ENCODE measurements around the gene PRDM2.

PRDM2 gene

DNA sequence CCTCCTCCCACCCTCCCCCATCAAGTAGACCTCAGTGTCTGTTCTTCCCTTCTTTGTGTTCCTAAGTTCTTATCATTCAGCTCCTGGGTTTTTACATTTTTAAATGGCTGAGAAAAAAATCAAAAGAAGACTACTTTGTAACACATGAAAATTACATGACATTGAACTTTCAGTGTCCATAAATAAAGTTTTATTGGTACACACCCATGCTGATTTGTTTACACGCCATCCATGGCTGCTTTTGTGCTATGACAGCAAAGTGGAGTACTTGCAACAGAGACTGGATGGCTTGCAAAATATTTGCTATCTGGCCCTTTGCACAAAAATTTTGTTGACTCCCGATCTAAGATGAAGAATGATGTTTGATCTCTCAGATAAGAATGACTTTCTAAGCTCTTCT, 171.4 kb downstream of the PRDM2 start:
- H3K27me3 ChIP-seq (ENCODE audit: insufficient read depth, low read length) = peaks cover 3% of the 10 kb centered on the region
- H3K9ac ChIP-seq (ENCODE audit: low read length) = no peak overlapping the region
- no peaks in the 10 kb centered on the region for H3K9me3 ChIP-seq (ENCODE audit: low read length)
- no peak overlapping the region for H3K4me2 ChIP-seq (ENCODE audit: low read length)
- no peaks in the 10 kb centered on the region for H4K20me1 ChIP-seq (ENCODE audit: insufficient read depth, low read length)
- no peaks in the 10 kb centered on the region for H3F3A ChIP-seq (ENCODE audit: insufficient read depth, low read length)
- H3K4me1 ChIP-seq (ENCODE audit: insufficient read depth, low read length, severe bottlenecking) = no peaks in the 10 kb centered on the region
- no peaks in the 10 kb centered on the region for H3K79me2 ChIP-seq (ENCODE audit: insufficient read depth, low read length)
- no peak overlapping the region for H3K4me3 ChIP-seq (ENCODE audit: low read depth, low read length, poor library complexity, severe bottlenecking)
- no peaks in the 10 kb centered on the region for H3K36me3 ChIP-seq (ENCODE audit: insufficient read depth, low read length)
- H2AFZ ChIP-seq (ENCODE audit: low read length) = no peak overlapping the region
- TF ChIP-seq CTCF (IDR thresholded peaks at IDR 0.05; ENCODE audit: low read length) (no peak), EZH2 (IDR thresholded peaks at IDR 0.05; ENCODE audit: borderline replicate concordance, low read length) (no peak)
- no peak overlapping the region for H3K27ac ChIP-seq (ENCODE audit: low read depth, low read length, poor library complexity, severe bottlenecking)
- H3K9me2 ChIP-seq (ENCODE audit: low read depth, low read length) = no peaks in the 10 kb centered on the region

DNA sequence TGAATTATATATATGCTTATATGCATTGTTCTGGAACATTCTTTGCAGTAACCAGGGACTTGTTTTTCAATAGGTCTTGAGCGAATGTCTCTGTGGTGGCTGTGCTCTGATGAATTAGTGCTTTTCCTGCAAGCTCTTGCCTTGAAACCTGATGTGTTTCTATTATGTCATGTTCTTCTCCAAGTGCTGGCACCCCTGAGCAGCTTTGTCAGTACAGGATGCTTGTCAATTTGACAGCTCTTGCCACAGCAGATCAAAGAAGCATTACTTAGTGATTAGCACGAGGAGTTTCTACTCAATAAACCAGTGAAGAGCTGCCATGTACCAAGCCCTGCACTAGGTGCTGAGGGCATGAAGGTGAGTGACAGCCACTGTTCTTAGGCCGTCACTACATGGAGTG, 171.9 kb downstream of the PRDM2 start:
- H3F3A ChIP-seq (ENCODE audit: insufficient read depth, low read length) = no peaks in the 10 kb centered on the region
- H3K4me2 ChIP-seq (ENCODE audit: low read length) = no peak overlapping the region
- no peaks in the 10 kb centered on the region for H3K9me2 ChIP-seq (ENCODE audit: low read depth, low read length)
- H4K20me1 ChIP-seq (ENCODE audit: insufficient read depth, low read length) = no peaks in the 10 kb centered on the region
- H3K9ac ChIP-seq (ENCODE audit: low read length) = no peak overlapping the region
- H3K79me2 ChIP-seq (ENCODE audit: insufficient read depth, low read length) = no peaks in the 10 kb centered on the region
- H3K4me3 ChIP-seq (ENCODE audit: low read depth, low read length, poor library complexity, severe bottlenecking) = no peak overlapping the region
- H3K9me3 ChIP-seq (ENCODE audit: low read length) = no peaks in the 10 kb centered on the region
- H3K4me1 ChIP-seq (ENCODE audit: insufficient read depth, low read length, severe bottlenecking) = no peaks in the 10 kb centered on the region
- H3K27me3 ChIP-seq (ENCODE audit: insufficient read depth, low read length) = peaks cover 3% of the 10 kb centered on the region
- no peak for TF ChIP-seq EZH2 (IDR thresholded peaks at IDR 0.05; ENCODE audit: borderline replicate concordance, low read length)
- TF ChIP-seq CTCF (IDR thresholded peaks at IDR 0.05; ENCODE audit: low read length) = no peak
- no peak overlapping the region for H2AFZ ChIP-seq (ENCODE audit: low read length)
- H3K36me3 ChIP-seq (ENCODE audit: insufficient read depth, low read length) = no peaks in the 10 kb centered on the region
- no peak overlapping the region for H3K27ac ChIP-seq (ENCODE audit: low read depth, low read length, poor library complexity, severe bottlenecking)

DNA sequence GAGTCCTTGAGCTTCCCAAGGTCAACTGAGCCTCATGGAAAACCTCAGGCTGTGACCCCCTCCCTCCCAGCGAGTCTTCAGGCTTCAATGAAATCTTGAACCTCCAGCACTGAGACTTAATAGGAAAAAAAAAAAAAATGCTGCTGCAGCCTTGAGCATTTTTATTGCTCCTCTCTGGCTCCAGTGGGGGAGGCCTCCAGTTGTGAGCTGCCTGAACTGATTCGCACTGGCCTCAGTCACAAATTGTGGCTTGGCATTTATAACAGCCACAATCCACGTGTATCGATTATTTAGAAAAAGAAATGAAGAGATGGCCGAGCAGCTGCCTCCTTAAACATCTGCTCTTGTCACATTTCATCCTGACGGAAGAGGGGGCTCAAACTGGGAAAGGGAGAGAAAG, 173.0 kb downstream of the PRDM2 start:
- no peaks in the 10 kb centered on the region for H3K79me2 ChIP-seq (ENCODE audit: insufficient read depth, low read length)
- no peak overlapping the region for H3K4me2 ChIP-seq (ENCODE audit: low read length)
- no peak for TF ChIP-seq EZH2 (IDR thresholded peaks at IDR 0.05; ENCODE audit: borderline replicate concordance, low read length)
- no peak for TF ChIP-seq CTCF (IDR thresholded peaks at IDR 0.05; ENCODE audit: low read length)

More for the DNA sequence above, 173.0 kb downstream of the PRDM2 start:
- Histone ChIP-seq H3K27me3 (ENCODE audit: insufficient read depth, low read length) (no peaks in the 10 kb centered on the region), H3K9me2 (ENCODE audit: low read depth, low read length) (no peaks in the 10 kb centered on the region), H3K9ac (ENCODE audit: low read length) (no peak overlapping the region), H3K9me3 (ENCODE audit: low read length) (no peaks in the 10 kb centered on the region), H3K36me3 (ENCODE audit: insufficient read depth, low read length) (no peaks in the 10 kb centered on the region), H3F3A (ENCODE audit: insufficient read depth, low read length) (no peaks in the 10 kb centered on the region), H3K4me3 (ENCODE audit: low read depth, low read length, poor library complexity, severe bottlenecking) (no peak overlapping the region), H4K20me1 (ENCODE audit: insufficient read depth, low read length) (no peaks in the 10 kb centered on the region), H3K27ac (ENCODE audit: low read depth, low read length, poor library complexity, severe bottlenecking) (no peak overlapping the region), H2AFZ (ENCODE audit: low read length) (no peak overlapping the region), H3K4me1 (ENCODE audit: insufficient read depth, low read length, severe bottlenecking) (no peaks in the 10 kb centered on the region)

All from OCI-LY1 (cell line).